ENCODE data around the gene GPR55. TPM values are rescaled to one million over a fixed set of nuclear protein-coding genes. Genes with fewer than 3 reads are reported as not detected.

Gene GPR55
- total and polyA plus RNA-seq, 10 of the 15 experiments (the other 5 are each of a cell fraction or from before 2014, with no cell fraction given), result 2.1 to 30.1 (median 16.2) TPM

DNA sequence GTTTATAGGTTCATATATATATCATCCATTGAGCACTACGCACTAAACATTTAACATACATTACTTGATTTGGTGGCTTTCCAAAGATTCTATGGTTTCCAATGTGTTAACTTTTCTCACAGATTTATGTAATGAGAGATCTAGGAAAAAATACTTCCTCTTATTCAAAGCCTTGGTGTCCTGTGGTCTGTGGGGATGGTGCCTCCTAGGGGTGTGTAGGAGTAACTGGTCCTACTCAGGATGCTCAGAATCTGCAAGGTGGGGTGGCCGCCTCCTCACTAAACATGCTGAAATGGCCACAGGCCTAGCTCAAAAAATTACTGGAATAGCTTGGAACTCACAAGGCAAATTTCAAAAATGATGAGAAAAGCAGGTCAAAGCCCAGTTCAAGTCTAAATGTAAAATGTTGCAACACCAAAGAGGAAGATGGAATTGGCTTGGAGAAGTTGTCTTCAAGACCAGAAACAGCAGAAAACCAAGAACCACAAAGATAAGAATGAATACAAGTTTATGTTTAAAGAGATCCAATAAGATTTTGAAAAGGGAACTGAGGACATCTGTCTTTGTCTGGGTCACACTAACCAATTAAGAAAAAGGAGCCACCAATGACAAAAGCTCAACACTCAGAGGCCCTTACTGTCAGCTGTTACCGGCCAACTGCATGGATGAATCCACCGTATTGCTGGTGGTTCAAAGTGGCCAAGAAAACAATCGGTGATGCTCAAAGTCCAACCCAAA is 11.5 kb downstream of the GPR55 start:
- H3K27ac ChIP-seq (ENCODE audit: control insufficient read depth, insufficient read depth), result peak overlapping the region; percentile 13; the same call in 1 of the 2 replicates
- no peak overlapping the region for H3K4me3 ChIP-seq
- peaks cover 17 to 18% of the 10 kb centered on the region in 2 experiments for H3K36me3 ChIP-seq (ENCODE audit: control insufficient read depth in 2 of 2, insufficient read depth in 2 of 2, low read length in 1 of 2)
- SMC1A ChIA-PET (ENCODE audit: uncharacterized antibody, unreplicated experiment), result interaction anchor here (0.9 to 7.8 kb wide), 12 partner anchors 9 to 89 kb away, joined by 3 to 59 read pairs (median 4); partner anchors contain the start of gene GPR55
- H3K9ac ChIP-seq (ENCODE audit: control insufficient read depth, insufficient read depth, low read length), result no peak overlapping the region
- in situ Hi-C loops (cut with MboI), result no loop called here
- intact Hi-C loops (cut with micrococcal nuclease; ENCODE audit: unreplicated experiment), result no loop called here
- POLR2A ChIA-PET, result interaction anchor here (0.6 to 1.8 kb wide), 5 partner anchors 11 to 243 kb away, joined by 3 to 6 read pairs (median 3); partner anchors contain the start of gene GPR55
- peaks cover 23% of the 10 kb centered on the region for H3K4me1 ChIP-seq (ENCODE audit: control insufficient read depth, insufficient read depth, low read length)
- WGBS (ENCODE audit: insufficient coverage, insufficient replicate concordance, low lambda C conversion rate, missing lambda C conversion rate), result 70% methylated on average over 5 of the region's 5 CpGs
- no peak overlapping the region for H2AFZ ChIP-seq (ENCODE audit: control insufficient read depth, low read depth, low read length)
- no peak for FAIRE-seq
- H3K79me2 ChIP-seq (ENCODE audit: control insufficient read depth, insufficient read depth, low read length), result peaks cover 76% of the 10 kb centered on the region
- ATAC-seq, result peak; percentile 75
- RAD21 ChIA-PET (ENCODE audit: unreplicated experiment), result interaction anchor here (0.9 to 3.3 kb wide), 9 partner anchors 9 to 89 kb away, joined by 3 to 31 read pairs (median 4); partner anchors contain the start of gene GPR55
- no TSS peak for BruUV-seq (replicated peaks)
- CTCF ChIA-PET, result interaction anchor here (0.7 to 5.6 kb wide), 24 partner anchors 8 to 101 kb away, joined by 3 to 58 read pairs (median 4); partner anchors contain the start of genes GPR55 and ITM2C
- H3K9me3 ChIP-seq (replicated peaks; ENCODE audit: control insufficient read depth, insufficient read depth, low read length), result no peaks in the 10 kb centered on the region
- H3K4me2 ChIP-seq (ENCODE audit: control insufficient read depth, insufficient read depth), result no peak overlapping the region
- H3K27me3 ChIP-seq (replicated peaks in 1 of 2; ENCODE audit: control insufficient read depth in 2 of 2, insufficient read depth in 2 of 2, low read length in 1 of 2), result no peaks in the 10 kb centered on the region
- peaks cover 4% of the 10 kb centered on the region; the same call in 1 of the 2 replicates for H4K20me1 ChIP-seq (ENCODE audit: control insufficient read depth, insufficient read depth)
- DNase-seq (ENCODE audit: low read depth, low spot score), result no peak
- TF ChIP-seq RELB (IDR thresholded peaks at IDR 0.05; ENCODE audit: low read depth) (no peak), CREM (IDR thresholded peaks at IDR 0.05; ENCODE audit: low read depth) (peak; percentile 81), YY1 (IDR thresholded peaks at IDR 0.05; ENCODE audit: low read depth, low read length) (peak; percentile 49), ZNF217 (IDR thresholded peaks at IDR 0.05) (no peak), IKZF2 (IDR thresholded peaks at IDR 0.05) (no peak; a peak in 1 of 4 replicates), ETV6 (conservative IDR thresholded peaks at IDR 0.05 in 1 of 2, IDR thresholded peaks at IDR 0.05 in 1 of 2; ENCODE audit: borderline replicate concordance in 1 of 2, low read depth in 1 of 2) (no peak), ZBTB33 (IDR thresholded peaks at IDR 0.05) (no peak), EP300 (IDR thresholded peaks at IDR 0.05; ENCODE audit: borderline replicate concordance in 1 of 2, control insufficient read depth in 1 of 2, low read depth in 2 of 2, low read length in 2 of 2) (no peak), ZBED1 (IDR thresholded peaks at IDR 0.05; ENCODE audit: borderline replicate concordance) (no peak), HDAC6 (IDR thresholded peaks at IDR 0.05; ENCODE audit: unreplicated experiment) (no peak), RAD21 (IDR thresholded peaks at IDR 0.05; ENCODE audit: insufficient read depth, low read depth, low read length) (peak; percentile 62), TBL1XR1 (IDR thresholded peaks at IDR 0.05; ENCODE audit: low read depth, low read length) (no peak), CBX3 (IDR thresholded peaks at IDR 0.05; ENCODE audit: borderline replicate concordance, low read depth) (no peak), HSF1 (IDR thresholded peaks at IDR 0.05; ENCODE audit: low read depth, low read length) (no peak), SIX5 (IDR thresholded peaks at IDR 0.05; ENCODE audit: low read depth, low read length, severe bottlenecking) (no peak), MYB (IDR thresholded peaks at IDR 0.05; ENCODE audit: borderline replicate concordance, low read depth, low read length) (no peak)
- TF ChIP-seq, protein P1, sequence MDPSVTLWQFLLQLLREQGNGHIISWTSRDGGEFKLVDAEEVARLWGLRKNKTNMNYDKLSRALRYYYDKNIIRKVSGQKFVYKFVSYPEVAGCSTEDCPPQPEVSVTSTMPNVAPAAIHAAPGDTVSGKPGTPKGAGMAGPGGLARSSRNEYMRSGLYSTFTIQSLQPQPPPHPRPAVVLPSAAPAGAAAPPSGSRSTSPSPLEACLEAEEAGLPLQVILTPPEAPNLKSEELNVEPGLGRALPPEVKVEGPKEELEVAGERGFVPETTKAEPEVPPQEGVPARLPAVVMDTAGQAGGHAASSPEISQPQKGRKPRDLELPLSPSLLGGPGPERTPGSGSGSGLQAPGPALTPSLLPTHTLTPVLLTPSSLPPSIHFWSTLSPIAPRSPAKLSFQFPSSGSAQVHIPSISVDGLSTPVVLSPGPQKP (IDR thresholded peaks at IDR 0.05; ENCODE audit: low read depth, low read length), result no peak
